A549 (cell line): ENCODE data around the gene TLCD3B.

ENCODE experiments used
- BCL3 ChIP-seq: fragments of >200 bp; sonication (Bioruptor Twin); formaldehyde crosslinking; IDR thresholded peaks from 3 replicates; pipeline ENCODE4 v1.6.1; 2016
- CTCF ChIP-seq: fragments of >200 bp; sonication (Bioruptor Twin); formaldehyde crosslinking; IDR thresholded peaks from 3 replicates; pipeline ENCODE4 v1.5.1; 2016
- MAFK ChIP-seq: fragments of 450-650 bp; IDR thresholded peaks from 2 replicates; pipeline ENCODE4 v1.6.1; 2014; ENCODE audit not compliant: partially characterized antibody
- POLR2A ChIP-seq: IDR thresholded peaks from 2 replicates; pipeline ENCODE4 v1.6.1; 2012; ENCODE audit warnings: mild to moderate bottlenecking, low read length
- REST ChIP-seq: fragments of 200-600 bp; sonication (generic); IDR thresholded peaks from 2 replicates; pipeline ENCODE4 v1.6.1; 2016; ENCODE audit warnings: antibody characterized with exemption, mild to moderate bottlenecking, moderate library complexity

GRCh38 chr16:30077656-30078055, 46.6 kb upstream of the TLCD3B start:
- TF ChIP-seq POLR2A (no peak), CTCF (no peak), BCL3 (no peak), REST (no peak), MAFK (no peak)
